BLaER1 (cell line): ENCODE data around the gene ISYNA1.
A peak's percentile ranks its signal among the peaks of the same experiment; 100 is the strongest.
"Not testable (repeated sequence)": the region's sequence is repeated elsewhere in the genome, so short reads cannot be mapped to it uniquely, and the experiment has no call there.

ENCODE experiments used
- H3K27ac ChIP-seq: shearing (Covaris generic); formaldehyde crosslinking; 2 replicates; pipeline ENCODE4 v1.8.1; 2022
- H3K27me3 ChIP-seq: shearing (Covaris generic); formaldehyde crosslinking; 2 replicates; pipeline ENCODE4 v1.8.1; 2022
- H3K36me3 ChIP-seq: shearing (Covaris generic); formaldehyde crosslinking; 2 replicates; pipeline ENCODE4 v1.8.1; 2022
- H3K4me1 ChIP-seq: shearing (Covaris generic); formaldehyde crosslinking; 2 replicates; pipeline ENCODE4 v1.8.1; 2022
- H3K4me2 ChIP-seq: shearing (Covaris generic); formaldehyde crosslinking; 2 replicates; pipeline ENCODE4 v1.8.1; 2022
- H3K4me3 ChIP-seq: shearing (Covaris generic); formaldehyde crosslinking; 2 replicates; pipeline ENCODE4 v1.8.1; 2022
- H3K9ac ChIP-seq: shearing (Covaris generic); formaldehyde crosslinking; 2 replicates; pipeline ENCODE4 v1.8.1; 2022
- H3K9me3 ChIP-seq: shearing (Covaris generic); formaldehyde crosslinking; 2 replicates; pipeline ENCODE4 v1.8.1; 2022
- H4K20me1 ChIP-seq: shearing (Covaris generic); formaldehyde crosslinking; 2 replicates; pipeline ENCODE4 v1.8.1; 2022
- Cebpa-rat ChIP-seq: shearing (Covaris generic); IDR thresholded peaks from 2 replicates; pipeline ENCODE4 v1.8.1; 2022

The ISYNA1 gene

GRCh38 chr19:18415178-18415867, 22.6 kb downstream of the ISYNA1 start:
- Histone ChIP-seq H3K9ac (peak overlapping the region; percentile 73), H3K4me3 (peak overlapping the region; percentile 60)

GRCh38 chr19:18414504-18415177, 23.3 kb downstream of the ISYNA1 start:
- Histone ChIP-seq H3K4me3 (peak overlapping the region; percentile 60), H3K27me3 (no peaks in the 10 kb centered on the region)

More at GRCh38 chr19:18415178-18415867, 22.6 kb downstream of the ISYNA1 start:
- Histone ChIP-seq H3K4me1 (peaks cover 56% of the 10 kb centered on the region), H4K20me1 (peaks cover under 1% of the 10 kb centered on the region; the same call in 1 of the 2 replicates), H3K27me3 (no peaks in the 10 kb centered on the region), H3K36me3 (no peaks in the 10 kb centered on the region), H3K4me2 (peak overlapping the region; percentile 98), H3K27ac (peak overlapping the region; percentile 94), H3K9me3 (no peaks in the 10 kb centered on the region)
- TF ChIP-seq Cebpa-rat = no peak

GRCh38 chr19:18412610-18413239, 25.2 kb downstream of the ISYNA1 start:
- Histone ChIP-seq H3K4me1 (peaks cover 65% of the 10 kb centered on the region), H3K4me2 (no peak overlapping the region), H3K9me3 (no peaks in the 10 kb centered on the region), H4K20me1 (peaks cover 8% of the 10 kb centered on the region; the same call in 1 of the 2 replicates), H3K36me3 (no peaks in the 10 kb centered on the region), H3K27ac (no peak overlapping the region), H3K9ac (no peak overlapping the region), H3K27me3 (peaks cover 6% of the 10 kb centered on the region), H3K4me3 (no peak overlapping the region)
- no peak for TF ChIP-seq Cebpa-rat

More at GRCh38 chr19:18414504-18415177, 23.3 kb downstream of the ISYNA1 start:
- Histone ChIP-seq H4K20me1 (no peaks in the 10 kb centered on the region), H3K27ac (peak overlapping the region; percentile 94), H3K9me3 (no peaks in the 10 kb centered on the region), H3K36me3 (no peaks in the 10 kb centered on the region), H3K9ac (peak overlapping the region; percentile 73), H3K4me1 (peaks cover 60% of the 10 kb centered on the region), H3K4me2 (peak overlapping the region; percentile 98)
- no peak for TF ChIP-seq Cebpa-rat

GRCh38 chr19:18408053-18408476, 29.9 kb downstream of the ISYNA1 start:
- H3K36me3 ChIP-seq = no peaks in the 10 kb centered on the region
- H3K27me3 ChIP-seq = peaks cover 6% of the 10 kb centered on the region
- no peak overlapping the region for H3K9ac ChIP-seq
- peaks cover 8% of the 10 kb centered on the region; the same call in 1 of the 2 replicates for H4K20me1 ChIP-seq
- no peak overlapping the region for H3K27ac ChIP-seq
- no peaks in the 10 kb centered on the region for H3K9me3 ChIP-seq
- peak overlapping the region; percentile 82 for H3K4me2 ChIP-seq
- H3K4me1 ChIP-seq = peaks cover 44% of the 10 kb centered on the region
- no peak; the same call in 1 of the 2 replicates for TF ChIP-seq Cebpa-rat
- H3K4me3 ChIP-seq = no peak overlapping the region

- Histone ChIP-seq H3K4me3 (no peak overlapping the region), H3K36me3 (no peaks in the 10 kb centered on the region), H3K4me2 (no peak overlapping the region), H3K9me3 (no peaks in the 10 kb centered on the region), H3K4me1 (peaks cover 57% of the 10 kb centered on the region), H3K27me3 (peaks cover 6% of the 10 kb centered on the region), H4K20me1 (peaks cover 8% of the 10 kb centered on the region; the same call in 1 of the 2 replicates), H3K9ac (no peak overlapping the region), H3K27ac (no peak overlapping the region)
- TF ChIP-seq Cebpa-rat = no peak
These were observed 31.2 kb downstream of the ISYNA1 start for GRCh38 chr19:18406749-18407148.

GRCh38 chr19:18405754-18406153, 32.2 kb downstream of the ISYNA1 start:
- H3K9me3 ChIP-seq, H4K20me1 ChIP-seq, H3K27me3 ChIP-seq, H3K36me3 ChIP-seq, H3K9ac ChIP-seq, H3K4me3 ChIP-seq, H3K27ac ChIP-seq, H3K4me2 ChIP-seq: not testable (repeated sequence)
- peaks cover 65% of the 10 kb centered on the region for H3K4me1 ChIP-seq

- not testable (repeated sequence) for H3K36me3 ChIP-seq, H3K4me3 ChIP-seq, H4K20me1 ChIP-seq, H3K27me3 ChIP-seq, H3K9me3 ChIP-seq
- Histone ChIP-seq H3K9ac (peak overlapping the region; percentile 61), H3K27ac (peak overlapping the region; percentile 80), H3K4me2 (peak overlapping the region; percentile 71), H3K4me1 (peaks cover 40% of the 10 kb centered on the region)
These were observed 35.3 kb downstream of the ISYNA1 start for GRCh38 chr19:18402455-18403248.

GRCh38 chr19:18401580-18402112, 36.3 kb downstream of the ISYNA1 start:
- H4K20me1 ChIP-seq = no peaks in the 10 kb centered on the region
- H3K9ac ChIP-seq = peak overlapping the region; percentile 61
- H3K27ac ChIP-seq = peak overlapping the region; percentile 80
- no peak for TF ChIP-seq Cebpa-rat
- no peaks in the 10 kb centered on the region for H3K36me3 ChIP-seq
- H3K4me3 ChIP-seq = no peak overlapping the region
- H3K4me2 ChIP-seq = peak overlapping the region; percentile 71
- H3K27me3 ChIP-seq = peaks cover 10% of the 10 kb centered on the region; the same call in 1 of the 2 replicates
- H3K4me1 ChIP-seq = peaks cover 41% of the 10 kb centered on the region
- H3K9me3 ChIP-seq = no peaks in the 10 kb centered on the region

GRCh38 chr19:18399008-18399407, 38.9 kb downstream of the ISYNA1 start:
- H4K20me1 ChIP-seq = no peaks in the 10 kb centered on the region
- H3K36me3 ChIP-seq = no peaks in the 10 kb centered on the region
- no peak overlapping the region for H3K27ac ChIP-seq
- no peak for TF ChIP-seq Cebpa-rat
- no peak overlapping the region for H3K4me3 ChIP-seq
- H3K4me1 ChIP-seq = peaks cover 41% of the 10 kb centered on the region
- H3K4me2 ChIP-seq = no peak overlapping the region
- H3K27me3 ChIP-seq = peaks cover 10% of the 10 kb centered on the region; the same call in 1 of the 2 replicates
- H3K9ac ChIP-seq = no peak overlapping the region
- H3K9me3 ChIP-seq = no peaks in the 10 kb centered on the region
